ENCODE data around the gene TNNT2. TPM values are rescaled to one million over a fixed set of nuclear protein-coding genes. Genes with fewer than 3 reads are reported as not detected.

TNNT2 gene
- total RNA-seq, result not detected in 2 replicates

DNA sequence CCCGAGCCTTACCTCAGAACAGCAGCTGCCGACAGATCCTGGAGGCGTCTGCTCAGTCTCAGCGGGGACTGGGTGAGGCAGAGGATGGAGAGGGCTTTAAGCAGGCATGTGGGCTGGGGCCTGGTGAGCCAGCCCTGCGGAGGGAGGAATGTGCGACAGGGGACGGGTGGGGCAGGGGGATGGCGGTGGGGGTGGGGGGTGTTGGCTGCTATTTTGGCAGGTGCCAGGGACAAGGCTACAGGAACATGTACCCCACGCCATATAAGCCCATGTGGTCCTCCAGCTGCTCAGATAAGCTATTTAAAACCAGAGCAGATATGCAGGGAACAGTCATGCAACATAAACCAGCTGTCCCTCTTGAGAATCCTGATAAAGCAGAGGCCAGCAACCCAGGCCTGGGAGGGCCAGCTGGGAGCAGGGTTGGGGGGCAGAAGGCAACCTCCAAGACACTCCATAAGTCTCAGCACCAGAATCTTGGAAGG lies at the start of gene TNNT2:
Gene TNNT2 (minus strand): TSS at position 70 of the 482 bp plus-strand sequence. CDS start 4,426 bp downstream, outside the sequence.

GRCh38 chr1:201399018-201399351 lies 21.5 kb upstream of the TNNT2 start, which contains the start of gene LAD1:
Gene LAD1, minus strand, starts transcription at chr1:201399324. Its CDS starts 18 bp downstream, at chr1:201399306.

Other genes with a start within 250 kb of the TNNT2 start
- gene TMEM9, start 223.2 kb downstream of the TNNT2 start, total RNA-seq, result 23.1 and 28.7 TPM in 2 replicates
- gene IGFN1, start 186.9 kb downstream of the TNNT2 start, total RNA-seq, result under 0.01 TPM in 1 of 2 replicates, not detected in the other
- under 0.01 and 0.78 TPM in 2 replicates for gene PKP1, start 94.2 kb downstream of the TNNT2 start, total RNA-seq
- not detected in 2 replicates for gene LAD1, start 21.6 kb upstream of the TNNT2 start, total RNA-seq
- not detected in 2 replicates for gene TNNI1, start 44.0 kb upstream of the TNNT2 start, total RNA-seq
- 32.5 and 56.6 TPM in 2 replicates for gene PHLDA3, start 91.5 kb upstream of the TNNT2 start, total RNA-seq
- gene CSRP1, start 129.4 kb upstream of the TNNT2 start, total RNA-seq, result 95.9 and 117 TPM in 2 replicates
- gene NAV1, start 161.4 kb upstream of the TNNT2 start, total RNA-seq, result 41.5 and 58.5 TPM in 2 replicates

Data from subcutaneous preadipocyte (primary cell).